Bone marrow (tissue), 2 donors: ENCODE data around the gene SPATA19.

Experiments used
- DNase-seq, 2 donors: peaks; one replicate each; lab custom pipeline; 2025; lab: John Stamatoyannopoulos, UW

SPATA19 gene

GRCh38 chr11:133835593-133836548, 9.4 kb downstream of the SPATA19 start:
- no peak for DNase-seq

GRCh38 chr11:133834682-133835592, 10.4 kb downstream of the SPATA19 start:
- peak in 1 of 2 donors; percentile 26 for DNase-seq

GRCh38 chr11:133833898-133834681, 11.2 kb downstream of the SPATA19 start:
- DNase-seq = no peak

- DNase-seq = no peak
Observed at GRCh38 chr11:133832991-133833897, 12.1 kb downstream of the SPATA19 start.

- DNase-seq = no peak
Observed at GRCh38 chr11:133832096-133832990, 13.0 kb downstream of the SPATA19 start.

- DNase-seq = no peak
Observed at GRCh38 chr11:133830931-133831907, 14.1 kb downstream of the SPATA19 start.

- DNase-seq = no peak
Observed at GRCh38 chr11:133829566-133829965, 15.7 kb downstream of the SPATA19 start.

GRCh38 chr11:133828871-133829270, 16.4 kb downstream of the SPATA19 start:
- DNase-seq = no peak

- DNase-seq = no peak
Observed at GRCh38 chr11:133827556-133827955, 17.8 kb downstream of the SPATA19 start.

GRCh38 chr11:133826866-133827265, 18.4 kb downstream of the SPATA19 start:
- no peak for DNase-seq

GRCh38 chr11:133825666-133826065, 19.6 kb downstream of the SPATA19 start:
- DNase-seq = no peak

GRCh38 chr11:133825156-133825555, 20.2 kb downstream of the SPATA19 start:
- DNase-seq = no peak

- no peak for DNase-seq
Observed at GRCh38 chr11:133824593-133824992, 20.7 kb downstream of the SPATA19 start.

- DNase-seq = no peak
Observed at GRCh38 chr11:133823614-133824013, 21.7 kb downstream of the SPATA19 start.

- no peak for DNase-seq
Observed at GRCh38 chr11:133823211-133823610, 22.1 kb downstream of the SPATA19 start.

- DNase-seq = no peak
Observed at GRCh38 chr11:133821776-133822175, 23.5 kb downstream of the SPATA19 start.

- no peak for DNase-seq
Observed at GRCh38 chr11:133819746-133820315, 25.5 kb downstream of the SPATA19 start.

GRCh38 chr11:133819114-133819513, 26.2 kb downstream of the SPATA19 start:
- no peak for DNase-seq
